Subcutaneous adipose tissue (tissue), 4 donors: ENCODE data around the gene BAG5. TPM values are rescaled to one million over a fixed set of nuclear protein-coding genes. Genes with fewer than 3 reads are reported as not detected.

ENCODE experiments used
- total RNA-seq, 4 donors: library from RNA; depleted of rRNA; stranded (reverse); fragments of >200 nt; gene quantifications; one replicate each; pipeline ENCODE4 v1.1.0, GENCODE V29; 2016
- TF ChIP-seq, protein P1 (sequence below): fragments of 450-650 bp; IDR thresholded peaks from one replicate; pipeline ENCODE4 v1.5.1; 2016; ENCODE audit warnings: low read depth, mild to moderate bottlenecking, control low read depth, antibody characterized with exemption, moderate library complexity

BAG5 gene
- total RNA-seq, 4 donors from 2014 or later: 35.7 to 53.8 (median 46.9) TPM

DNA sequence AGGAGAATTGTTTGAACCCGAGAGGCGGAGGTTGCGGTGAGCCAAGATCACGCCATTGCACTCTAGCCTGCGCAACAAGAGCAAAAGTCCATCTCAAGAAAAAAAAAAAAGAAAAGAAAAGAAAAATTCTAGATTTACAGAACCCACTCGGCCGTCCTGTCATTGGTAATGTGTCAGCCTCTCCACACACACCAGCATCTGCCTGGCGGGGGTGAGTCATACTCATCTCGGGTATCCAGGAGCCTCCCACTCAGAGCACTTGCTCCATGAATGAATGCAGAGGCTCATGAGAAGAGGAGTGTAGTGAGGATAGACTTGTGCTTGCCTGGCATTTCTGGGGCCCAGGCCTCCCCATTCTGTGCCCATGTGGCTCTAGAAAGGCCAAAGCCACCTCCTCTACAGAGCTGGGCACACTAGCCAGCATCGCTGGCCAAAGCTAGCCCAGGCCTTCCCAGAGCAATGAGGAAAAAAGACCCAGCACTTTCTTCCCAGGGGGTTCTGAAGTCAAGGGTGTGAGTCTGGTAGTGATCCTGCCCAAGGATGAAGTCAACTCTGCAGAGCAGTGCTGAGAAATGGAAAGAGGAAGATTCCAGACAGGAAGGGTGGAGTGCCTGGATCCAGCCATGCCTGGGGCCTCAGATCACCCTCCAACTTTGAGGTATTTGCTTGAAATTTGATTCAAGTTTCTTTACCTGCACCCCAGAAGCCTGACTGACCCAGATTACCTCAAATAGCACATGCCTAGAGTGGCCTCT, 35.3 kb upstream of the BAG5 start:
- TF ChIP-seq, protein P1, sequence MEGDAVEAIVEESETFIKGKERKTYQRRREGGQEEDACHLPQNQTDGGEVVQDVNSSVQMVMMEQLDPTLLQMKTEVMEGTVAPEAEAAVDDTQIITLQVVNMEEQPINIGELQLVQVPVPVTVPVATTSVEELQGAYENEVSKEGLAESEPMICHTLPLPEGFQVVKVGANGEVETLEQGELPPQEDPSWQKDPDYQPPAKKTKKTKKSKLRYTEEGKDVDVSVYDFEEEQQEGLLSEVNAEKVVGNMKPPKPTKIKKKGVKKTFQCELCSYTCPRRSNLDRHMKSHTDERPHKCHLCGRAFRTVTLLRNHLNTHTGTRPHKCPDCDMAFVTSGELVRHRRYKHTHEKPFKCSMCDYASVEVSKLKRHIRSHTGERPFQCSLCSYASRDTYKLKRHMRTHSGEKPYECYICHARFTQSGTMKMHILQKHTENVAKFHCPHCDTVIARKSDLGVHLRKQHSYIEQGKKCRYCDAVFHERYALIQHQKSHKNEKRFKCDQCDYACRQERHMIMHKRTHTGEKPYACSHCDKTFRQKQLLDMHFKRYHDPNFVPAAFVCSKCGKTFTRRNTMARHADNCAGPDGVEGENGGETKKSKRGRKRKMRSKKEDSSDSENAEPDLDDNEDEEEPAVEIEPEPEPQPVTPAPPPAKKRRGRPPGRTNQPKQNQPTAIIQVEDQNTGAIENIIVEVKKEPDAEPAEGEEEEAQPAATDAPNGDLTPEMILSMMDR: no peak

DNA sequence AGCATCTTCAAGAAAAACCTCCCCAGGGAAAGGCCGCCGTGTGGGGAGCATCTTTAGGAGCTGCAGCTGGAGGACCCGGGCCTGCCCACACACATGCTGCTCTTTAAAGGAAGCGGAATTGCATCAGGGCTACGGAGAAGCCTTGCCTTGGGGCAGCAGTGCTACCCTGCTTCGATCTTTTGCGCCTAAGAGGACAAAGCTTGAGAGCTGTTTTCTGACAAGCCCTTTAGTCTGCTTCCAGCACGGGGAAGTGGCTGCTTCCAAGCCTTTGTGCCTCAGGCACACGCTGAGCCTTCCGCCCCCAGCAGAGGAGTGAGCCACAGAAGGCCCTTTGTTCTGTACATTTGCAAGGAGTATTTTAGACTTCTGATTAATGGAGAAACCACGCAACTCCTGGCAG, 31.8 kb upstream of the BAG5 start:
- TF ChIP-seq, protein P1: no peak

DNA sequence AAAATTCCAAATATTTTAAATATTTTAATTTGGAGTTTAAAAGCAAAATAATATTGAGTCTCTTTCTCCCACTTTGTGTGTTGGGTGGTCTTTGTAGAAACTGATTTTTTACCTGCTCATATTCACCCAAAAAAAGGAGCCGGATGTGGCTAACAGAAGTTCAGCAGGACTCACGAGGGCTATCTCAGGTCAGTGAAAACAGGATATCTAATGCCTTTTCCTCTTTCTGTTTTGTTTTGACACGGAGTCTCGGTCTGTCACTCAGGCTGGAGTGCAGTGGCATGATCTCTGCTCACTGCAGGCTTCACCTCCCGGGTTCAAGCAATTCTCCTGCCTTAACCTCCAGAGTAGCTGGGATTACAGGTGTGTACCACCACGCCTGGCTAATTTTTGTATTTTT, 31.1 kb upstream of the BAG5 start:
- TF ChIP-seq, protein P1: no peak

DNA sequence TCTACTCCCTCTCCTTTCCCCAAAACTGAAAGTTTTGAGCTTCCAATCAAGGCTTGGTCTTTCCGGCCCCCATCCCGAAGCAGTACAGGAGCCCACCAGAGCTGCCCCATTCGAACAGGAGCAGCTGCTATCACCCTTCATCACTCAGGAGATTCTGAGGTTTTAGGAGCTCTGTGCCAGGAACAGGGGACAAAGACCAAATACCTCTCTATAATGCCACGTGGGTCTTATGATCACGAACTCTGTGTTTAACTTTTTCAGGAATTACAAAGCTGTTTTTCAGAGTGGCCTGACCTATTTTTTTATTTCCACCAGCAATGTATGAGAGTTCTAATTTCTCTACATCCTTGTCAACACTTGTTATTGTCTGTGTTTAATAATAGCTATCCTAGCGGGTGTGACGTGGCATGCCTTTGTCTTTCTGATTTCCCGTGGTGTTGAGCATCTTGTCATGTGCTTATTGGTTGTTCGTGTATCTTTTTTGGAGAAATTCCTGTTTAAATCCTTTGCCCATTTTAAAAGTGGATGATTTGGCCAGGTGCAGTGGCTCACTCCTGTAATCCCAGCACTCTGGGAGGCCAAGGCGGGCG, 22.0 kb upstream of the BAG5 start:
- TF ChIP-seq, protein P1: no peak

DNA sequence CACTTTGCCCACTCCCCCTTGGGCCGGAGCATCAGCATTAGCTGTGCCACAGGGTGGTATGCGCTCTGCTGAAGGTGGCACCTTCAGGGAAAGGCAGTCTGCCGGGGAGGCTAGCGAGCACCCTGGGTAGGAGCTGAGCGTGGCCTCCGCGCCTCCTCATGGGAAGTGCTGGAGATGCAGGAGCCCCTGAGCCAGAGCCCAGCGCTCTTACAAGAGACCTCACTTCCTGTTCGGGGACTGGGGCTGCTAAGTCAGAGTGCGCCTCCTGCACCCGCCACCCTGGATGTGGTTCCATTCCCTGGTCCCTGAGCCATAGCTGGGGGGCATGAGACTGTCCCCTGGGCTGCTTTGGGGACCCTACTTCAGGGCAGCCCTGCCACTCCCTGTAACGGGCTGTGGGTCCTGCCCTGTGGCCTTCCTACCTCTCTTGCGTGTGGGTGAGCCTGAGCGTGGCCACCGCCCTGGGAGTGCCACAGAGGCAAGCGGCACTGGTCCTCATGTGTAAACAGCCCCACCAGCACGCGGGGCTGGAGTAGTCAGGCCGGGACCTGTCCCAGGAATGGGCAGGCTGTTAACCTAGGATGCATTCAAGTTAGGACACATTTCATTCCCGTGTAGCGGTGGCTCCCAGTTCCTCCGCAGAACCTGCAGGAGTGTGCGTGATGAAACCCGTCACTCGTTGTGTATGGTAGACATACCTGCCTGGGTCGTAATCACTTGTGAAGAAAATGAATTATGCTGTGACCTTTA, 19.7 kb upstream of the BAG5 start:
- TF ChIP-seq, protein P1: no peak

DNA sequence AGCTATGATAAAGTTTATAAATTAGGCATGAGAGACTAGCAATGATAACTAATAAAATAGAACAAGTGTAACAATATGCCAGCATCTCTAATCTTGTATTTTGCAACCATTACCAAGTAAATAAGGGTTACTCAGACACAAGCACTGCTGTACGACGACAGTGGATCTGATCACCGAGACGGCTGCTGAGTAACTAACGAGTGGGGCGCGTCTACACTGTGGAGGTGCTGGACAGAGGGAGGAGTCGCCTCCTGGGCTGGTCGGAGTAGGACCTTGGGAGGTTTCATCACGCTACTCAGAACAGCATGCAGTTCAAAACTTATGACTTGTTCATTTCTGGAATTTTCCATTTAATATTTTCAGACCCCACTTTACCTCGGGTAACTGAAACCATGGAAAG, 18.7 kb upstream of the BAG5 start:
- TF ChIP-seq, protein P1: no peak
